Prostate gland (tissue), 2 donors: Measurements from ENCODE around the gene BAMBI.

Source experiments
- POLR2A ChIP-seq: fragments of 450-650 bp; IDR thresholded peaks from one replicate; pipeline ENCODE4 v1.6.1; 2016; ENCODE audit warnings: antibody characterized with exemption, mild to moderate bottlenecking
- TF ChIP-seq, protein P1 (sequence below), 4 experiments: fragments of 200-600 bp in 2 of 4; fragments of 450-650 bp in 2 of 4; sonication (generic) in 2 of 4; IDR thresholded peaks; 1 replicate in 3 of 4; 2 replicates in 1 of 4; pipeline ENCODE4 v1.5.1; 2016 to 2019; ENCODE audit warnings: antibody characterized with exemption in 4 of 4, mild to moderate bottlenecking in 2 of 4, moderate library complexity in 2 of 4

DNA sequence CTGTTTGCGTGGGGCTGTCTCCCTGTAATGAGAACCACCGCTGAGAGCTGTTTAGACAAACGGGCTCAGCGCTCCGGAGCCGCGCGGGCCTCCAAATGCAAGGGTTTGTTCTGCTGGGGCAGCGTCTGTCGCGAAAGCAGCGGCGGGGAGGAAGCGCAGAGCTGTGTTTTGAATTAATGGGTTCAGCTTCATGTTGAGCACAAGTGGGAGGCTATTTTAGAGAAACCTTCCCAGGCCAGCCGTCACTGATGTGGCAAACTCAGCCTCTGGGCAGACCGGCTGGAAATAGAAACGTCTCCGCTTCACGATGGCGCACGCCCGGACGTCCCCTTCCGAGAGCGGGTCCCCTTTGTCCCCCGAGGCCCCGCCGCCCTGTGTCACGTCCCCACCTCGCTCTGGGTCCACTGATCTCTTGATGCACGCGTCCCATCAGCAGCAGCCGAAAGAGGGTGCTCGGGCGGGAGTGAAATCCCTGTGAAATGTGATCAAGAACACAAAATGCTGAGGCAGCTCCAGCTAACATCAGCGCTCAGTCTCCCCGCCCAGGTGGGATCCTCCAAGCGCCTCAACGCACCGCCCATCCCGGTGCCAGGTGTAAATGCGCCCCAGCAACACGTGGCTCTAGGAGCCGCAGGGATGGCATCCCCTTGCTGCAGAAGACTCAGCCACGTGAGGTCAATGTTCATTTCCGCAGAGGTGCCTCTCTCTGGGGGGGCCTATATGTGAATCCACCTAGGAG is 44.9 kb downstream of the BAMBI start:
- TF ChIP-seq, protein P1, sequence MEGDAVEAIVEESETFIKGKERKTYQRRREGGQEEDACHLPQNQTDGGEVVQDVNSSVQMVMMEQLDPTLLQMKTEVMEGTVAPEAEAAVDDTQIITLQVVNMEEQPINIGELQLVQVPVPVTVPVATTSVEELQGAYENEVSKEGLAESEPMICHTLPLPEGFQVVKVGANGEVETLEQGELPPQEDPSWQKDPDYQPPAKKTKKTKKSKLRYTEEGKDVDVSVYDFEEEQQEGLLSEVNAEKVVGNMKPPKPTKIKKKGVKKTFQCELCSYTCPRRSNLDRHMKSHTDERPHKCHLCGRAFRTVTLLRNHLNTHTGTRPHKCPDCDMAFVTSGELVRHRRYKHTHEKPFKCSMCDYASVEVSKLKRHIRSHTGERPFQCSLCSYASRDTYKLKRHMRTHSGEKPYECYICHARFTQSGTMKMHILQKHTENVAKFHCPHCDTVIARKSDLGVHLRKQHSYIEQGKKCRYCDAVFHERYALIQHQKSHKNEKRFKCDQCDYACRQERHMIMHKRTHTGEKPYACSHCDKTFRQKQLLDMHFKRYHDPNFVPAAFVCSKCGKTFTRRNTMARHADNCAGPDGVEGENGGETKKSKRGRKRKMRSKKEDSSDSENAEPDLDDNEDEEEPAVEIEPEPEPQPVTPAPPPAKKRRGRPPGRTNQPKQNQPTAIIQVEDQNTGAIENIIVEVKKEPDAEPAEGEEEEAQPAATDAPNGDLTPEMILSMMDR (IDR thresholded peaks at IDR 0.05): no peak
- TF ChIP-seq POLR2A: no peak
